NCI-H2171 treated with DMSO at 0.1 percent for 48 hours (cell line): Measurements from ENCODE around the gene UBR4.
"Not testable (repeated sequence)": the region's sequence is repeated elsewhere in the genome, so short reads cannot be mapped to it uniquely, and the experiment has no call there.

Experiments used
- DNase-seq: peaks from one replicate; lab custom pipeline; 2025; lab: John Stamatoyannopoulos, UW

The UBR4 gene

DNA sequence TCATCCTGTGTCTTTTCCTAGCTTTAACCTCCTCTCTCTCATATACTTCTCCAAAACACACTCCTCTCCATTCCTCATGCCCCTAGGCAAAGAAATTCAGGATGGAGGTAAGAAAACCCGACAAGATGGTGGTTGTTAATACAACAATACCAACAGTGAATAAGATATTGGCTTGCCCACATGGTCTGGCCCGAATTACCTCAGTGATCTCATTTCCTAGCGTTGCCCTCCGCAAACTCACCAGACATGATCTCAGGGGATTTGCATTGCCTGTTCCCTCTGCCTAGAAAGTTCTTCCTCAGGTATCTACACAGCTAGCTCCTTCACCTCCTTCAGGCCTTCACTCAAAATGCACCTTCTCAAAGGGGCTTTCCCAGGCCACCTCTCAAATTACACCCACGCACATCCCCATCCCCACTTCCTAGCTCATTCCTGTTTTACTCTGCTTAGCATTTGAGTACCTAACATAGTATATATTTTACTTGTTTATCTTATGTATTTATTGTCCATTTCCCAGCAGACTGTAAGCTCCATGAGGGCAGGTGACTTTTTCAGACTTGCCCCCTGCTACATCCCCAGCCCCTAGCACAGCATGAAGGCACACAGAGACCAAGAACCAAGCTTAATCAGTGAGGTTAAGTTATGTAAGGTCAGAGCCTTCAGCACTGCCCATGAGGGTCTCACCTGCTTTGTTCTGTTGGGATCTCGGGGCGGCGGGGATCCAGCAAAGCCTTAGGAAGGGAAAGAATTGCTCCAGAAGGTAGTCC is 10.2 kb upstream of the UBR4 start:
- DNase-seq = no peak

GRCh38 chr1:19219451-19219850 is 9.4 kb upstream of the UBR4 start:
- no peak for DNase-seq

- not testable (repeated sequence) for DNase-seq
Measured at GRCh38 chr1:19216585-19216984, 6.5 kb upstream of the UBR4 start.

DNA sequence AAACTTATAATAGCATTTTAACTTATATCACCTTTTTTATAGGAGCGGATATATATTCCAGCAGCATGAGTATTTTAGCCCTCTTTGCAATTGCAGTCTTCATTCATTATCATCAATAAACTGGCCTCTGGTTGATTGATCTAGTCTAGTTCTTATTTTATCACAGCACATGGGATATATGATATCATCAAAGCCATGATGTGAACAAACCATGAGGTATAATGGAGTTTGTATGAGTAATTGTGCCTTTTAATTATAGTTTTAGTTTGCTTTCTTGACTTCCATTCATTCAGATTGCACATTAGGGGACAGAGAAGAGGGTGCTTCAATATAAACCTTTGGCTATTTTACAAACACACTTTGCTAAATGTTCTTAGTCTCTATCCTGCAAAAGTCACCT is 3.5 kb upstream of the UBR4 start:
- no peak for DNase-seq

GRCh38 chr1:19212167-19212566 is 2.1 kb upstream of the UBR4 start:
- DNase-seq = no peak

DNA sequence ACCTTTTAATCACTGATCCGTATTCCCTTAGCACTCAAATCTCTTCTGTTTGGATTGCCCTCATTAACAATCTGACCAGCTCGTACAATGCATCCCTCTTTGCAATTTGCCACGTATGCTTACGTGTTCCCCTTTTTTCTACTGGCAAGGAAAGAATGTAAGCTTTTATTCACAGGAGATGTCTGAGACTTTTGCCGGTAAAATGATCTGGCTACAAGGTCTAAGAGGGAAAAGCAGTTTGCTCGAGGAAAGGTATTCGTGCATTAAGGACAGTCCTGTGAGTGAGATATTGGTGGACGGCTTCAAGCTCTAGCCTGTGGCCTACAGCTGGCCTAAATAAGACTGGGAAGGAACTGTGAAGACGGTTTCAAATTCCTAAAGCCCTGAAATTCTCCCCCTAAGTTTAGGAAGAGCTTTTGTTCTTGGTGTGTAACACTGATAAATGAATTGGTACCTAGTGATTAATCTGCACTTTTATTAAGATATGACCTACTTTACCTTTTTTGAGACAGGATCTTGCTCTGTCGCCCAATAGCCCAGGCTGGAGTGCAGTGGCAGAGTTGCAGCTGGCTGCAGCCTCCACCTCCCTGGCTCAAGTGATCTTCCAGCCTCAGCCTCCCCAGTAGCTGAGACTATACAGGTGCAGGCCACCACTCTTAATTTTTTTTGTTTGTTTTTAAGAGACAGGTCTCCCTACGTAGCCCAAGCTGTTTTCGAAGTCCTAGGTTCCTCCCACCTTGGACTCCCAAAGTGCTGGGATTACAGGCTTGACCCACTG is 895 bp upstream of the UBR4 start:
- no peak for DNase-seq

DNA sequence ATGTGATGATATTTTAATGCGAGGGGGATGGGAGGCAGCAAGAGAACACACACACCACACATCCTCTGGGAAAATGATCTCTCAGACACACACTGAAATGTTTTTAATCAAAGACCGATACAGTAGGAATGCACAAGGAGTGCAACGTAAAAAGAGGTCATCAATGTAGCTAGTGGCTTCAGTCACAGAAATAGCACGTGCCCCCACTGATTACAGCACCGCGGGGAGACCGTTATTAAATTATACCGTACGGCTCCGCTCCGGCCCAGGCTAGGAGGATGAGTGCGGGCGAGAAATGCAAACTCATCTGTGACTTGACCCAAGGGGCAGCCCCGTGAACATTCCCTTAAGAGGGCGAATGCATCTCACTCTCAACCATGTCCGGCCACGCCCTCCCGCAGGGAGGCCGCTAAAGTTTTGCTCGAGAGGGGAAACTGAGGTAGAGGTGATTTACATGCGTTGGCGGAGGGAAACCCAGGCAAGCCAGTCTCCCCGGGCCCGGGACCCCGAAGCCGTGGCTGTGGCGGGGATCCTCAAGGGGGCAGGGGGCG is 552 bp downstream of the UBR4 start:
- no peak for DNase-seq

GRCh38 chr1:19208710-19209438 is 1.2 kb downstream of the UBR4 start:
- DNase-seq = no peak

- no peak for DNase-seq
Measured at GRCh38 chr1:19206947-19207346, 3.1 kb downstream of the UBR4 start.

DNA sequence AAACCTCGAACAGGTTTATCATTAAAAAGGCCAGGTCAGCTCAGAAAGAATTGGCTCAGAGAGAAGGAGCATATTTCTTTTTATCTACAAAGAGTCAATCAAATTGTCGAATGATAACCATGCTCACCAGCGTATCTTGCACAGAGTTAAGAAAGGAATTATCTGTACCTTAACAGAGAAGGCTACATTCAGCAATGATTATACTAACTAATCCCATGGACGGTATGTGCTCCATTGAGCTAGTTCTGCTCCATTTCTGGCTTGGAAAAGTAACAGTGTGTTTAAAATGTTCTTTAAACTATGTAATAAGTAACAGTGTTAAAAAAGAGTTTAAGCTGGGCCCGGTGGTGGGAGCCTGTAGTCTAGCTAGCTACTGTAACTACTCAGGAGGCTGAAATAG is 4.2 kb downstream of the UBR4 start:
- DNase-seq = no peak

DNA sequence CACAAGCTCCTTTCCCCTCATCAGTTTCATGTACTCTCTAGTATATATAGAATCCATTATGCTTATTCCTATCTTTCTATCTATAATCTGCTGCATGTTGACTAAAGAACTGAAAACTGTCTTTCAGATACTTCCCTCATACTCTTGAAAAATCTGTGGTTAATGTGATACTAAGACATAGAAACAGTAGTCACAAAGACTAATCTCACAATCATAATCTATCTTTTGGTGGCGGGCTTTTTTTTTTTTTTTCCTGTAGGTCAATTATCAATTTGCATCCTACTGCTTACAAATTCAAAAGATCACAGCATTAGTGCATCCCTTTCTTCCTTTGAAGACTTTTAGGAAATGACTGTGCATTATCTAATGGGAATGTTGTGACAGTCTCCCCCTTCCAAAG is 4.7 kb downstream of the UBR4 start:
- no peak for DNase-seq

DNA sequence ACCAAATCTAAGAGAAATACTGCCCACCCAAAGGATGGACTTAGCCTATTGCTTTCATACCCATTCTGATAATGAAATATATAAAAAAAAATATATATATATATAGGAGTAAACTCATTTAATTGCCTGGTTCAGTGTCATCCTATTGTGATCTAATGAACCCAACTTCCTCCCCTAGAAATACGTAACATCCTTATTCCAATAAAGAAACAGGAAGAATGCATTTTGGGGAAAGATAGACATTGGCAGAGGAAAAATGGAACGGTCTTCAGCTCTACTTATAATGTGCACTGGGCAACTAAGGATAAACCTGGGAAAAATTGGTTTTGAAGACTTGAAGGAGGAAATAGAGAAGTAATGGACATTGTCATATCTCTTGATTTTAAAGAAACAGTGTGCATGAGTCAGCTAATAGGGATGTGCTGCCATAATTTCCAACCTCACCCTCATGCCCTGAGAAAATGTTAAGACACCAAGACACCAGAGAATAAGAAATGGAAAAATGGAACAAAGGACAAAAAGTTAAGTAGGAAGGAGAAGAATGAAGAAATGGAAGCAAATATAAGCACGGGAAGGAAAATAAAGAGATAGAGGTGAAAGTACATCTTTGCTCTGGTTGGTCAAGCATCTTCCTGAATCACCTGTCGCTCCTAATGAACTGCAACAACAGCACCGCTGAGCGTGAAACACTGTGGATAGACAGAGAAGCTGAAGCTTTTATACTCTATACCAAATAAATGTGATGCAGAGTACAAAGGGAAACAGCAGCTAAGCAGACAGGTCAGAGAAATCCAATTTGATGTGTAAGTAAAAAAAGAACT is 5.4 kb downstream of the UBR4 start:
- DNase-seq = no peak

GRCh38 chr1:19203440-19203839 is 6.6 kb downstream of the UBR4 start:
- DNase-seq = no peak

DNA sequence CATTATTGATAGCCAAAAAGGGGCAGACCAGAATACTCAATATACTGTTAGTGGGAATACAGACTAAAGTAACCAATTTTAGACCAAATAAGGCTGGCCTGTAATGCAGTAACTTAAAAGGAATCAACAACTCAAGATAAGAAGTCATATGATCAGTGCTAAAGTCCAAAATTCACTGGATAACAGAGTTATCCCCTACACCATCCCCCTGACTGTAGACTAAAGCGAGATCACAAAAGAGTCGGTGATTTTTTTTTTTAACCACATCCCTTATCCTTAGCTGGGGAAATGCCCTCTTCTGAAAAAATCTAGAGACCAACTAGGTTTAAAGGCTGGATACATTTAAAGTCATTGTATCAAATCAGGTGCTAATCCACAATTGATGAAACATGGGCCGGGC is 7.7 kb downstream of the UBR4 start:
- no peak for DNase-seq

DNA sequence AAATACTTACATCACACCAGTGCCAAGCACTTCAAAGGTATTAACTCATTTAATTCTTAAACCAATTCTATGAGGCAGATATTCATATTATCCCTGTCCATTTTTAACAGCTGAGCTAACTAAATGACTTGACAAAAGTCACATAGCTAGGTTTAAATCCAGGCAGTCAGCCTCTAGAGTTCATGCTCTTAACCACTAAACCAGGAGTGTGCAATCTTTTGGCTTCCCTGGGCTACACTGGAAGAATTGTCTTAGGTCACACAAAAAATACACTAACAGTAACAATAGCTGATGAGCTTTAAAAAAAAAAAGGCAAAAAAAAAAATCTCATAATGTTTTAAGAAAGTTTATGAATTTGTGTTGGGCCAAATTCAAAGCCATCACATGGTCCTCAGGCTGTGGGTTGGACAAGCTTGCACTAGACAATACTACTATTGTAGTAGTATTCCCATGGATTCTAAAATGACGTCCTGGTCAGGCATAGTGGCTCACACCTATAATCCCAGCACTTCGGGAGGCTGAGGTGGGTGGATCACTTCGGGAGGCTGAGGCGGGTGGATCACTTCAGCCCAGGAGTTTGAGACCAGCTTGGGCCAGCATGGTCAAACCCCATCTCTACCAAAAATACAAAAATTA is 10.0 kb downstream of the UBR4 start:
- DNase-seq = no peak

GRCh38 chr1:19199329-19199968 is 10.6 kb downstream of the UBR4 start:
- no peak for DNase-seq

DNA sequence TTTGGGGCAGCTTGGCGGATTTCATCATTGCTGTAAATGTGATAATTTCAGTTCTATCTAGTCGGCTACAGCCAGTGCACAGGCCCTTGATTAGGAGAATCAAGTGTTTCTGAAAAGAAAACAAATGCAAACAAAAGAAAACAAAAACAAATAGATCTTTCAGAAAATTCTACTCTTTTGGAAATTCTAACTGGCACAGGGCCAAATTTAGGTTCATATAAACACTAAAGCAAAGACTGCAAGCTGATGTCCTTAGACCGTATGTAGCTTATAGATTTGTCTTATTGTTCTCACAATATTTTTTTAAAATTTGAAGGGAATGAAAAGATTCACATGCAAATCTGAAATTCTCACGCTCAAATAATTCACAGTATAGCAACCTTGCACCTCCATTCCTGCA is 11.2 kb downstream of the UBR4 start:
- DNase-seq = no peak

DNA sequence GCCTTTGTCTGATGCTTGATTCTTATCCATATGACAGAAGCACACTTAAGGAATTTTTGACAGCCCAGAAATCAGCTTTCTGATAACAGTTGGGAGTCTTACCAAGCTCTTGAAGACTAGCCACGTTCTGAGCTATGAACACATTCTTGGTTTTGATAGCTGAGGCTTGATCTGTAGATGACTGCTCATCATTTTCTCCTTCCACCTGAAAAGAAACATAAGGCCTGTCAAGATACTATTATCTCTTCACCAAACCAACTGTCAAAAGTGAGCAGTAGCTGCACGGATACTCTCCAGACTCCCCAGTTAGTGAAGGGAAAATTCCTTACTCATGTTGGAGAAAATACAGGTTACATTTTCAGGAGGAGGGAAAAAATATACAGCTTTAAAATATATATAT is 12.2 kb downstream of the UBR4 start:
- no peak for DNase-seq

DNA sequence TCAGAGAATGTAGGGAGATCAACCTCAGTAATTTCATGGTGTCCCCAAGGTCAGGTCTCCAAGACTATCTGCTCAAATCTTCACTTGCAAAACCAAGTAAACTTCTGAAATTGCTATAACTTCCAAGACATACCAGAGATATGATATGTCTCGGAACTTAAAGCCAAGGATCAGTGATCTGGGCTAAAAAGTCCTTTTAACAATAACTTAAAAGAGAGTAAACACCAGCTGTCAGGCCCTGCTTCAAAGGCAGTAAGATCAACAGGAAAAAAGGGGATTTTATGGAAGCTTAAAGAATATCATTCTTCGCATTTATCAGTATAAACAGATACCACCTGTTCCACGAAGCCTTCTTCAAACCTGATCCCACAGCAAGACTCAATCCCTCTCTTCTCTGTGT is 13.7 kb downstream of the UBR4 start:
- no peak for DNase-seq

DNA sequence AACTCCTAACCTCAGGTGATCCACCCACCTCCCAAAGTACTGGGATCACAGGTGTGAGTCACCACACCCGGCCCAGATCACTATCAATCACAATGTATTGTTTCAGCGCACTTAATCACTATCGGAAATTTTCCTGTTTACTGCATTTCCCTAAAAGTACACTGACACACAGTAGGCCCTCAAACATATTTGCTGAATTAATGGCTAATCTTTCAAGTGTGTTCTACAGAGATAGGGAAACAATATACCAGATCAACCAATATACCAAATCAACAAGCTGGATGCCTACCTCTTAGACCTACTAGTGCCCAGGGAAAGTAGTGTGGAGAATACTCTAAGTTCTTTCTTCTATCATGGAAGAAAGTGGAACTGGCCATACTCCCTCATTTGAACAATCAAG is 17.1 kb downstream of the UBR4 start:
- DNase-seq = no peak

GRCh38 chr1:19191811-19192210 is 18.3 kb downstream of the UBR4 start:
- no peak for DNase-seq
